Body of pancreas (tissue), 4 donors: ENCODE results near the gene GRPEL2.

Source experiments
- POLR2A ChIP-seq, 3 donors: fragments of 450-650 bp; IDR thresholded peaks; one replicate each; pipeline ENCODE4 v1.6.1; 2016; ENCODE audit warnings: antibody characterized with exemption in 3 of 3, mild to moderate bottlenecking in 2 of 3
- TF ChIP-seq, protein P1 (sequence below), 7 experiments: fragments of 450-650 bp in 4 of 7; fragments of 200-600 bp in 3 of 7; sonication (generic) in 3 of 7; IDR thresholded peaks; one replicate each; pipeline ENCODE4 v1.5.1; 2016 to 2019; ENCODE audit warnings: antibody characterized with exemption in 7 of 7

DNA sequence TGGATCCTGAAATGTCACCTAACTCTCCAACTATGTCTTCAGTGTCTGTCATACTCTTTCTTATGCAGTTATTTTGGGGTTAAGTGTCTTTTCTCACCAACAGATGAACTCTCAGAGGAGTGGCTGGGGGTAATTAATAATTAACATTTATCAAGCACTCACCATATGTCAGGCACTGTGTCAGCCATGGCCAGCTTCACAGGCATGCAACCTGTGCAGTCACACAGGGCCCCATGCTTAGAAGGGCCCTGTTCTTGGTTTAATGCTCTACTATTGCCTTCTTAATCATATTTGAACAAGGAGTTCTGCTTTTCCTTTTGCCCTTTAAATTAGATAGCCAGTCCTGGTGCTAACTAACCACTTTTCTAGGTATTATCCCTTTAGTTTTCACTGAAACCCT lies 3.4 kb upstream of the GRPEL2 start:
- TF ChIP-seq, protein P1, sequence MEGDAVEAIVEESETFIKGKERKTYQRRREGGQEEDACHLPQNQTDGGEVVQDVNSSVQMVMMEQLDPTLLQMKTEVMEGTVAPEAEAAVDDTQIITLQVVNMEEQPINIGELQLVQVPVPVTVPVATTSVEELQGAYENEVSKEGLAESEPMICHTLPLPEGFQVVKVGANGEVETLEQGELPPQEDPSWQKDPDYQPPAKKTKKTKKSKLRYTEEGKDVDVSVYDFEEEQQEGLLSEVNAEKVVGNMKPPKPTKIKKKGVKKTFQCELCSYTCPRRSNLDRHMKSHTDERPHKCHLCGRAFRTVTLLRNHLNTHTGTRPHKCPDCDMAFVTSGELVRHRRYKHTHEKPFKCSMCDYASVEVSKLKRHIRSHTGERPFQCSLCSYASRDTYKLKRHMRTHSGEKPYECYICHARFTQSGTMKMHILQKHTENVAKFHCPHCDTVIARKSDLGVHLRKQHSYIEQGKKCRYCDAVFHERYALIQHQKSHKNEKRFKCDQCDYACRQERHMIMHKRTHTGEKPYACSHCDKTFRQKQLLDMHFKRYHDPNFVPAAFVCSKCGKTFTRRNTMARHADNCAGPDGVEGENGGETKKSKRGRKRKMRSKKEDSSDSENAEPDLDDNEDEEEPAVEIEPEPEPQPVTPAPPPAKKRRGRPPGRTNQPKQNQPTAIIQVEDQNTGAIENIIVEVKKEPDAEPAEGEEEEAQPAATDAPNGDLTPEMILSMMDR (IDR thresholded peaks at IDR 0.05), result no peak
- TF ChIP-seq POLR2A (IDR thresholded peaks at IDR 0.05), result no peak
